NB4 (cell line): ENCODE results near the gene MAK.

Experiments used
- CTCF ChIP-seq: IDR thresholded peaks from one replicate; pipeline ENCODE4 v1.5.1; 2012; ENCODE audit warnings: low read depth, low read length
- MYC ChIP-seq: IDR thresholded peaks from 2 replicates; pipeline ENCODE4 v1.6.1; 2011; ENCODE audit warnings: low read depth, low read length
- POLR2A ChIP-seq: IDR thresholded peaks from 2 replicates; pipeline ENCODE4 v1.6.1; 2011; ENCODE audit warnings: mild to moderate bottlenecking; ENCODE audit not compliant: insufficient read length; ENCODE audit errors: extremely low read depth

- TF ChIP-seq CTCF (no peak), POLR2A (no peak), MYC (no peak)
Observed at GRCh38 chr6:10725044-10725443, 113.3 kb downstream of the MAK start.
